HG02588 (cell line): Measurements from ENCODE around the gene PCYT2.

ENCODE experiments used
- ATAC-seq: cut with Tn5 transposase; IDR thresholded peaks from one replicate; pipeline ENCODE4 v1.9.1; 2021; ENCODE audit warnings: mild to moderate bottlenecking, moderate library complexity; ENCODE audit not compliant: unreplicated experiment

Gene PCYT2

GRCh38 chr17:81914103-81914850 lies 3.1 kb upstream of the PCYT2 start:
- ATAC-seq = no peak

- ATAC-seq = no peak
These were observed 2.3 kb upstream of the PCYT2 start for GRCh38 chr17:81913394-81914102.

GRCh38 chr17:81912441-81913309 lies 1.5 kb upstream of the PCYT2 start:
- ATAC-seq = no peak

- ATAC-seq = no peak
These were observed 770 bp upstream of the PCYT2 start for GRCh38 chr17:81911969-81912368.

- ATAC-seq = peak; percentile 28
These were observed 341 bp downstream of the PCYT2 start for GRCh38 chr17:81910840-81911276.

GRCh38 chr17:81909966-81910839 lies 996 bp downstream of the PCYT2 start:
- ATAC-seq = no peak

- ATAC-seq = no peak
These were observed 2.0 kb downstream of the PCYT2 start for GRCh38 chr17:81909231-81909630.

GRCh38 chr17:81908793-81909192 lies 2.4 kb downstream of the PCYT2 start:
- ATAC-seq = no peak

- ATAC-seq = no peak
These were observed 3.7 kb downstream of the PCYT2 start for GRCh38 chr17:81907219-81908145.

- ATAC-seq = no peak
These were observed 4.6 kb downstream of the PCYT2 start for GRCh38 chr17:81906476-81907218.

GRCh38 chr17:81905993-81906392 lies 5.2 kb downstream of the PCYT2 start:
- no peak for ATAC-seq

GRCh38 chr17:81905424-81905875 lies 5.7 kb downstream of the PCYT2 start:
- no peak for ATAC-seq

GRCh38 chr17:81904600-81905423 lies 6.4 kb downstream of the PCYT2 start:
- ATAC-seq = no peak

- ATAC-seq = no peak
These were observed 7.2 kb downstream of the PCYT2 start for GRCh38 chr17:81903896-81904599.

GRCh38 chr17:81903415-81903831 lies 7.8 kb downstream of the PCYT2 start:
- ATAC-seq = no peak

- ATAC-seq = no peak
These were observed 8.4 kb downstream of the PCYT2 start for GRCh38 chr17:81902653-81903414.
